ENCODE measurements around the gene FRRS1.
"Not testable (repeated sequence)": the region's sequence is repeated elsewhere in the genome, so short reads cannot be mapped to it uniquely, and the experiment has no call there.

Gene FRRS1

DNA sequence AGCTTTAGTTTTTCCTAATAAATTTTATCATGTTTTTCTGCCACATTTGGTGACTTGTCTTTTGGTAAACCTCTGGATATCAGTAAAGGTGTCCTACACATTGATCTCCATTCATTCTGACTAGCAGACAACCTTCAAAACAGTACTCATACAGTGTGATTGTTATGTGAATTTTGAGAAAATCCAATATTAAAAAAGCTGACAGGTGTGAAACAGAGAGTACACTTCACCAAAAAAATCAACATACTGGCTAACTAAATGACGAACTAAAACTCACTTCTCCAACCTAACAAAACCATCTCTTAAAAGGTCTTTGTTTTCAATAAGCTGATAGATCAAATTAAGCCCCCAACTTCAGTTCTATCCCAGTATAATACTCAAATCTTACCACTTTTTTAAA, 1.5 kb downstream of the FRRS1 start:
- DNase-seq: no peak

DNA sequence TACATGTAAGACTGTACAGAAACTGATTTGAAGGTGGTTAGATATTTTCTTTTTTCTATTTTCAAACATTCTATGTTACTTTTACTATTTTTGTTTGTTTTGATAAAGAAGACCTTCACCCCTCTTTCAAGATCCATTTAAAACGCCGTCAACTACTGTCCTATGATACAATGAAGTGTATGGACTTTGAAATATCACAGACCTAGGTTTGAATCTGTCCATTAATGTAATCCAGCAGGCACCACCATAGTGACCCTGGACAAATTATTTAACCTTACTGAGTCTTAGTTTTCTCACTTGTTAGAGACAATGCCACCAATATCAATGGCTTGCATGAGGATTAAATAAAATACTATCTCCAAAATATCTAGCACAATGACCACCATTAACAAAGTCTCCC, 2.0 kb downstream of the FRRS1 start:
- no peak for DNase-seq

DNA sequence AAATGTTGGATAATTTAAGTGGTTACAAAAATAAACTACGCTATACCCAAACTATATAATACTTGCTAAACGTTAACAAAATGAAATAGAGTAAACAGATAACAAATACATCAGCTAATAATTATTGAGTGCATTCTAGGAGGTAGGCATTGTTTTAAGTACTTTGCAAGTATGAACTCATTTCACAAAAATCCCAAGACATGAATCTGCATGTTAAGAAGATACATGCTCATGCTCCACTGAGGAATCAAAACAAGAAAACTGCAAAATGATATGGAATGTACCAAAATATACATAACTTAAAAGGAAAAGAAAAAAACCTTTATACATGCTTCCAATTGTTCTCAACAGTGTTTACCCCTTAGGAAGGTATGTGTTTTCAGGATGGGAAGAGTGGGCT, 2.5 kb downstream of the FRRS1 start:
- DNase-seq: no peak

DNA sequence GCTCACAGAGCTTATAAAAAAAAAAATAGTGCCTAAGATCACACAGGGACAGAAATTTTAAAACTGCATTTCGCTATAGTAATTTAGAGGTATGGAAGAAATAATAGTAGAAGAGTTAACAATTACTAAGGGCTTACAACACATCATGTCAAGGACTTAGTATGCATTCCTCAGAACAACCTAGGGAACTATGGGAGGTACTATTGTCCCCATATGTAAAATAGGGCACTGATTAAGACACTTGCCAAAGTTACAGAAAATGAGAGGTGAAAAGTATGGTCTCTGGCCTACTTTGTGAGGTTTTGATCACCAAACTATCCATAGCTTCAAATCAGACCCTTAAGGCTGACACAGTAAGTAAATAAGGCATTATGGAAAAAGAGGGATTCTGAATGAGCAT, 4.7 kb downstream of the FRRS1 start:
- no peak for DNase-seq

DNA sequence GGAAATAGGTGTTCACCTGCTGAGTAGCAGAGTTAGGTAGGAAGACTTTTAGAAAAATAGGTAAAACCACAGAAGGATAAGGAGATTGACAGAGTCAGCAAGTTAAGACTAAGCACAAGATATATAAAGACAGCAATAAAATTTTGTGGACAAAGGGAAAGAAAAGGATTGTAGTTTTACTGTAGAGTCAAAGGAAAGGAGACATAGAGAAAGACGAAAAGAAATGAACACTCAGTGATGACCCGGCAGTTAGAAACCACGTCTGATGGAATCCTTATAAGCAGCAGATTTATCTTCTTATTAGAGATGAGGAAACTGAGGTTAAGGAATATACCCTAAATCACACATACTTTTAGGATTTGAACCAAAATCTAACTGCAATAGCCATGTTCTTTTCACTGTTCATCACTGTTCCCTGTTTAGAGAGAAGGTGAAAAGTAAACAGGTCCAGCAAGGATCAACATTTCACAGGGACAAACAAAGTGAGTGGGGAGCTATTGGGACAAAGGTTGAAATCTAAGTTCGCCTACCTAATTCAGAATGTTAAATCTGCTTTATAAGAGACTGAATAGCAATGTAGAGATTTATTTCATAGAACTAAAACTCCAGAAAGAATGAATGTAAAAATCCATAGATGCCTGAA, 6.8 kb downstream of the FRRS1 start:
- no peak for DNase-seq

DNA sequence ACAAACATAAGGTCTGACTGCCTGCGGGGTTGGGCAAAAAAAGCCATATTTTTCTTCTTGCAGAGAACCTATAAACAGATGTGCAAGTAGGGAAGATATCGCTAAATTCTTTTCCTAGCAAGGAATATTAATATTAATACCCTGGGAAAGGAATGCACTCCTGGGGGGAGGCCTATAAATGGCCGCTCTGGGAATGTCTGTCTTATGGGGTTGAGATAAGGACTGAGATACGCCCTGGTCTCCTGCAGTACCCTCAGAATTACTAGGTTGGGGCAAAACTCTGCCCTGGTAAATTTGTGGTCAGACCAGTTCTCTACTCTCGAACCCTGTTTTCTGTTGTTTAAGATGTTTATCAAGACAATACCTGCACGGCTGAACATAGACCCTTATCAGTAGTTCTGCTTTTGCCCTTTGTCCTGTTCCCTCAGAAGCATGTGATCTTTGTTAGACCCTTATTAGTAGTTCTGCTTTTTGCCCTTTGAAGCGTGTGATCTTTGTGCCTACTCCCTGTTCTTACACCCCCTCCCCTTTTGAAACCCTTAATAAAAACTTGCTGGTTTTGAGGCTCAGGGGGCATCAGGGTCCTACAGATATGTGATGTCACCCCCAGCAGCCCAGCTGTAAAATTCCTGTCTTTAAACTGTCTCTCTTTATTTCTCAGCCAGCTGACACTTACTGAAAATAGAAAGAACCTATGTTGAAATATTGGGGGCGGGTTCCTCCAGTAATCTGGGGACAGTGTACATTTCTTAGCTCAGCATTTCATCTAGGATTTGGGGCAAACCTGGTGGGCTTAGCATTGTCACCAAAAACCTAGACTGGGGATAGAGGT, 7.5 kb downstream of the FRRS1 start:
- DNase-seq: not testable (repeated sequence)

DNA sequence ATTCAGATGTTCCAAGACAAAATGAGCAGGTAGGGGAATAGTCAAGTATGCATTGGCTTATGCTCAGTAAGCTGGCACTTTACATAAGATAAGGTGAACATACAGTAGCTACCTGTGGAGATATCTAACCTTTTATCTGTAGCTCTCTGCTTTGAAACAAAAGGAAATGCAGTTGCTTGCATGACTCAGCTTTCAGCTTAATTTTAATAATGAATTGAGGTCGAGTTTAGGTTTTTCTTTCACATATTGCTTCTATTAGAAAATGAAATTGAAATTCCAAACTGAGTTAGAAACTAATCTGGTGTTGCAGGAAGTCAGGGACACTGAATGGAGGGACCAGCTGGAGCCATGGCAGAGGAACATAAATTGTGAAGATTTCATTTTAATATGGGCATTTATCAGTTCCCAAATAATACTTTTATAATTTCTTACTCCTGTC, 8.3 kb downstream of the FRRS1 start:
- DNase-seq: no peak

DNA sequence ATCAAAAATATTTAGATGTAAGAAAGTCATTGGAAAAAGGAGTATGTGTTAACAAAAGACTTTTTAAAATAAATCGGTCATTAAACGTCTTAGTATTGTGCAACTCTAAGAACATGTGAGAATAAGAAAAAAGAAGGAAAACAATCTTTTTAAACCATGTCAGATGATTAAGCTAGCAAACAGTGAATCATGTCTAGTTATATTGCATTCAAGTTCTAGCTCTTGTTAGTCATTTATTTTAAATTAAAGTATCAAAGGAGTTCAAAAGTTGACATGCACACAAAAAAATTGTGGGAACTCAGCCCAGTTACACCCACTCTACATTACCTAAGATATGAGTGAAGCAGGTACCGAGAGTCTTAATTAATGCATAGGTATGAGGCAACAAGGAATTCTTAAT, 9.8 kb downstream of the FRRS1 start:
- no peak for DNase-seq

DNA sequence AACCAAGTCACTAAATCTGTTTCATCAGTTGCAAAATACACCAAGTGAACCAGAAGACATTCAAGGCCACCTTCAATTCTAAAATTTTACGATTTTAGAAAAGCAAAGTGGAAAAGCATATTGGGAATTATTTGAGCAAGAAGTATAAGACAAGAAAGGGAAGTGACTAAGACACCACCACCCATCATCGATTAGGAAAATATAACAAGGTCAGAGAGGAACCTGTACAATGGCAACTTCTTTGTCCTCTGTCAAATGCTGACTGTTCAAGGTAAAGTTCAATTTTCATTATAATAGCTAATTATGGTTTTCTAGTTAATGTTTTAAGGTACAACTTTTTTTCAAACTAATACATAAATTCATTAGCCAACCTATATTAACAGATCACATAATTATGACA, 10.8 kb downstream of the FRRS1 start:
- peak in 1 of 2 experiments; percentile 11 for DNase-seq

DNA sequence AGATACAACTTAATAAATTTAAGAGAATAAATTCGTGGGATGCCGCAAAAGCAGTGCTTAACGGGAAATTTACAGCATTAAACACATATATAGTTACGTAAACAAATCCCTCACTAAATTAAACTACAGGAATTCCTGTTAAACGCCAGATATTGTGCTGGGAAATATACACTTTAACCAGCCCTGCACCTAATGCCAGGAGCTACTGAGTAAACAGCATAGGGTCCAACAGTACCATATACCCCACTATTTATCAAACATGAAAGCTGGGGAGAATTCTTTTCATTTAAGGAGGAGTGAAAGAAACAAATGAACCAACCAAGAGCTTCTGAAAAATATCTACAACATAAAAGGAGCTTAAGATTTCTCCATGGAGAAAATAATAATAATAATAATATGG, 11.7 kb downstream of the FRRS1 start:
- DNase-seq: no peak

DNA sequence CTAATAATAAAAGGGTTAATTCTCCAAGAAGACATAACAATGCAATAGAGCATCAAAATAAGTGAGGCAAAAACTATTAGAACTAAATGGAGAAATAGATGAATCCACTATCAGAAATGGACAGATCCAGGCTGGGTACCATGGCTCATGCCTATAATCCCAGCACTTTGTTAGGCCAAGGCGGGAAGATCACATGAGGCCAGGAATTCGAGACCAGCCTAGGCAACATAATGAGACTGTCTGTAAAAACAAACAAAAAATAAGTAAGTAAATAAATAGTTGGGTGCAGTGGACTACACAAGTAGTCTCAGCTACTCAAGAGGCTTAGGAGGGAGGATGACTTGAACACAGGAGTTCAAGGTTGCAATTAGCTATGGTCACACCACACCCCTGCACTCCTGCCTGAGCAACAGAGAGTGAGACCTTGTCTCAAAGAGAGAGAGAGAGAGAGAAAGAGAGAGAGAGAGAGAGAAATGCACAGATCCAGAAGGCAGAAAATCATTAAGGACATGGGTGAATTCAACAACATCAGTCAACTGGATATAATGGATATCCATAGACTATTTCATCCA, 12.3 kb downstream of the FRRS1 start:
- no peak for DNase-seq

DNA sequence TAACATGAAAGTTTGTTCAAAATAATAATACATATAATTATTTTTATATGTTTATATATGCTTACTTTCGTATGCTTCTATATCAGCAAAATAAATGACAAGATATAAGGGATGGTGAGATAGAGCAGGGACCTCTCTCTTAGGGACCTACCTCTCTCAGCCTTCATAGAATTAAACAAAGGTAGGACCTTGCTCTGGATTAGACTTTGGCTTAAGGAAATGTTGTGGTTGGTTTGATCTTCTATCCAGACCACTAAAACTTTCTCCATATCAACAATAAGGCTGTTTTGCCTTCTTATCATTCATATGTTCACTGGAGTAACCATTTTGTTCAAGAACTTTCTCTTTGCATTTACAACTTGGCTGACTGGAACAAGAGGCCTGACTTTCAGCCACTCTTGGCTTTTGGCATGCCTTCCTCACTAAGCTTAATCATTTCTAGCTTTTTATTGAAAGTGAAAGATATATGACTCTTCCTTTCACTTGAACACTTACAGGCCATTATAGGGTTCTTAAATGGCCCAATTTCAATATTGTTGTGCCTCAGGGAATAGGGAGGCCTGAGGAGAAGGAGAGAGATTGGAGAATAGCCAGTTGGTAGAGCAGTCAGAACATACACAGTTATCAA, 14.4 kb downstream of the FRRS1 start:
- no peak for DNase-seq

DNA sequence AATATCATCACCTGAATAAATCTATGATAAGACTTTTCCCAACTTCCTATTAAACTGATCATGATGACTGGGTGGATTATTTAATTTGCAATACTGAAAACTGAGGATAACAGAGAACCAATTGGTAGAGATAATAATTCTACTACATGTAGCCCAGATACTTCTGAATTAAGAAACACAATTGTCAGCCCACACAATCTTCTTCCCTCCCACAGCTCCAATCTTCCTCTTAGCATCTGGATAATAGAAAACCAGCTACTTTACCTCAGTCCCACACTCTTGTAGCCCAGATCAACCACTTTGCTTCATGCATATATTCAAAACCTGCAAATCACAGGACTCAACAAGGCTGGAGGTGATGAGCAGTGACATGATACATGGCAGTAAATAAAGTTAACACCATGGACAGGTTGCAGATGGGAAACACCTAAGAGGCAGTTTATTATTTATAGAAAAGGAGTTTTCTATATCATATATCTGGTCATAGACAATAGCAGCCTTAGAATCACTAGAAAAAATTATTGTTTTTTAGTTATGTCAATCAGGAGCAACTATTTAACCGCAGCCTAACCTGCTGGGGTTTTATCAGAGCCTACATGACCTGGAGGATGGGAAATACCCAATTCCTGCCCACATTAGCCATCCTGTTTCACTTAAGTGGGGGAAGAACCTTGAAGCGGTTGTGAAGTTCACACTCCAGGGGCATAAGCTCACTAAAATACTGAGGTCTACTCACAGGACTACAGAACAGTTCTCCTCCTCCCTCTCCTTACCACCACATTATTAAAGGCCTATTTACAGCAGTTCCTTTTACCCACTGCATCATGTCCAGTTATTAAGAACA, 16.7 kb downstream of the FRRS1 start:
- DNase-seq: no peak

DNA sequence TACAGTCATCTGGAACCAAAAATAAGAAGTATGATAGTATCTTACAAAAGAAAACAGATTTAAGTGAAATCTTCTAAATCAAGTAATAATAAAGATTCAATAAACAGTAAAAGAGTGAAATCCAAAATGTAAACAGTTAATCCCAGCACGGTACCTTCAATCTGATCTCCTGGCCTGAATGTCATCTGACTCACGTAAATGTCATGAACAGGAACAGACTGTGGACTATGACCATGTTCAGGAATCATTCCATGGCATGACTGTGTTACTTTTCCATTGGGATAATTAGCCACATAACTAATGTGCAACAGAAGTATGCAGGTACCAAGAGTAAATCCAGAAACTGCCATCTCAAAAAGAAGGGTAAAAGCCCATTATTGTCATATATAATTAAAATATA, 18.0 kb downstream of the FRRS1 start:
- DNase-seq: no peak

DNA sequence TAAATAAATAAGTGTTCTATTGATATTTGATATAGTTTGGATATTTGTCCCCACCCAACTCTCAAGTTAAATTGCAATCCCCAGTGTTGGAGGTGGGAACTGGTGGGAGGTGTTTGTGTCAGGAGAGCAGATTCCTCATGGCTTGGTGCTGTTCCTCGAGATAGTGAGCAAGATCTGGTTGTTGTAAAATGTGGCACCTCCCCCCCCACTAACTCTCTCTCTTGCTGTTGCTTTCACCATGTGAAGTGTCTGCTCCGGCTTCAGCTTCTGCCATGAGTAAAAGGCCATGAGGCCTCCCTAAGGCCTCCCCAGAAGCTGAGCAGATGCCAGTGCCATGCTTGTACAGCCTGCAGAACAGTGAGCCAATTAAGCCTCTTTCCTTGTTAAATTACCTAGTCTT, 20.8 kb downstream of the FRRS1 start:
- DNase-seq: no peak

DNA sequence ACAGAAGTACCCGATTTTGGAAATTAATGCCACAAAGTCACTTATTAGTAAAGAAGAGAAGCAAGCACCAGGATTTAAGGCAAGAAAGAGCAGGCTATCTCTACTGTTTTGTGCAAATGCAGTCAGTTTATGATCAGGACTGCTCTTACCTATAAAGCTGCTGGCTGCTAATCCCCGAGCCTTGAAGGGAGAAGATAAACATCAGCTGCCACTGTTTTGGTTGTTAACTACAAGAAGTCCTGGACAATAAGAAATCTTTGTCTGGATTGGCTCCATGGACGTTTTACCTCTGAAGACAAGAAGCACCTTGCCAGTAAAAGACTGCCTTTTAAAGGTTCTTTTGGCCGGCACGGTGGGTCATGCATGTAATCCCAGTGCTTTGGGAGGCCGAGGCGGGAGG, 21.4 kb downstream of the FRRS1 start:
- DNase-seq: no peak

DNA sequence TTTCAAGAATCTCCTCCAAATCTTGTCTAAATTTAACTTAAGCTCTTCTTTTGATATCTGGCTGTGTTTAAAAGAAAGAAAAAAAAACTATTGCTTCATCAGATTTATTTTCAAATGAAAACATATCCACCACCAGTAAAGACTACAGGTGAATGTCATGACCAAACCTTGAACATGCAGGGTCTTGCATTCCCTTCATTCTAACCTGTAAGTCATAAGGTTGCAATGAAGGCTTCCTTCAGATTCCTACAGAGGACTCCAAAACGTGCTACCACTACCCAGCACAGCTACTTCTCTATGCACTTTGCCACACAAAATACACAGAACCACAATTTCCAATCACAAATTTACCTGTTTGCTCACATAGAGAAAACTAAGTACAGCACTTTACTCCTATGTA, 26.3 kb downstream of the FRRS1 start:
- DNase-seq: no peak

DNA sequence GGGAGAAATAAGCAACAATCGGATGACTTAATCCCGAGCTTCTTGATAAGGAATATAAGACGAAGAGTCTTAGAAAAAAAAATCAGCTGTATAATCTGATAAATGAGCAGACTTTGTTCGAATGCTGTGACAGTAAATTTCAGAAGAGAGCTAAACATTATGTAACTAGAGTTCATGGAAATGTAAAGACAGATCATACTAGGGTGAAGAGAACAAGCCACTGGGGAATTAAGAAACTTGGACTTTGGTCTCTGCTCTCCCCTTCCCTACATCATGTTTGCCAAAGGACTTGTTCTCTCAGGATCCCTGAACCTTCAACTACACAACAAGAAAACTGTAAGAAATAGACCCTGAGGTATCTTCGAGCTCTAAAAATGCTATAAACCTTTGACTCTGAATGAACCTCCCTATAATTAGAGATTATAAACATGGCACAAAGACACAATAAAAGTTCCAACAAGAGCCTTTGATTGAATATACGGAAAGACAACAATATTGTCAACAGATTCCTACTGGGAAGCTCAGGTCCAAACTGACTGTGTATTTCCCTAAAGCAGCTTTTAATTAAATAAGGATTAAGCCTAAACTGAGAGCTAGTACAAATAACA, 27.5 kb downstream of the FRRS1 start:
- no peak for DNase-seq

DNA sequence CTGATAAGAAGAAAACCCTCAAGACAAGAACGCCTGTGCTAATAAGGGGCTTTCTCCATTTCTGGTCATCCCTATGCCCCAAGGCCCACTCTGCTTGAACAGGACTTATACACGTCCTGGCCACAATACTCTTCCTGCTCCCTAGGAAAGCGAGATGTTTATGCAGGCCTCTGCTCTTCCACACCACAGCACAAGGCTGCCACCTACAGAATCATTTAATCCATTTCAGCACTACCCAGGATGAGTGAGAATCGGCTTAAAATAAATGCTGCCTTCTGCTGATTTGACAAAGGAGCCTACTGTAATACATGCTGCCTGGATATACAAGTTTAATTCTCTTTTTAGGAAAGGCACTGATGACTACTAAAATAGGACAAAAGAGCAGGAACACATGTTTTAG, 29.4 kb downstream of the FRRS1 start:
- DNase-seq: peak; percentile 11 to 33

DNA sequence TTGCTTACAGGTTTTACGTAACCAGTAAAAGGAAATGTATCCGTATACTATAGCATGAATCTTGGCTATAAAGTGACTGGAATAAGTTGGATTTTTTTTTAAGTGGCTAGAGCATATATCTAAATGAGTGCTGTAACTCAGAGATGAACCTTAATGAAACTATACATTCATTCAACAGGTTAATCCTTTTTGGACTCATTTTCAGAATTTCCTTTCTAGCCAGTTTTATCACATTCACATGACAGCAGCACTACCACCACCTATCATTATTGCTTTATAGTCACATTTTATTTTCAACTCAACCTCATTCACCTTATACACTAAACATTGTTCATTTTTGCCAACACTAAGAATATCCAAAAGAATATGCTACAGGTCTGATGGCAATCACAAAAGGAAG, 30.6 kb downstream of the FRRS1 start:
- DNase-seq: no peak

DNA sequence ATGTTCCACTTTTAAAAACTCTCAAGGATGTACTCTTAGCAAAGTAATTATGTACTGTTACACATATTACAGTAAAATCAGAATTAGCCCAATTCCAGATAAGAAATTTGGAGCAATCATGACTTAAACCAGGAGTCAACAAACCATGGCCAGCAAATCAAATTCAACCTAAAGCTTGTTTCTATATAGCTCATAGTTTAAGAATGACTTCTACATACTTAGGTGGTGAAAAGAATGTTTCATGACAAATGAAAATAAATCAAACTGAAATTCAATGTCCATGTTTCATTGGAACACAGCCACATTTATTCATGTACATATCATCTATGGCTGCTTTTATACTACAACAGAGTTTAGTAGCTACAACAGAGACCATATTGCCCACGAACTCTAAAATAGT, 35.1 kb downstream of the FRRS1 start:
- DNase-seq: no peak

DNA sequence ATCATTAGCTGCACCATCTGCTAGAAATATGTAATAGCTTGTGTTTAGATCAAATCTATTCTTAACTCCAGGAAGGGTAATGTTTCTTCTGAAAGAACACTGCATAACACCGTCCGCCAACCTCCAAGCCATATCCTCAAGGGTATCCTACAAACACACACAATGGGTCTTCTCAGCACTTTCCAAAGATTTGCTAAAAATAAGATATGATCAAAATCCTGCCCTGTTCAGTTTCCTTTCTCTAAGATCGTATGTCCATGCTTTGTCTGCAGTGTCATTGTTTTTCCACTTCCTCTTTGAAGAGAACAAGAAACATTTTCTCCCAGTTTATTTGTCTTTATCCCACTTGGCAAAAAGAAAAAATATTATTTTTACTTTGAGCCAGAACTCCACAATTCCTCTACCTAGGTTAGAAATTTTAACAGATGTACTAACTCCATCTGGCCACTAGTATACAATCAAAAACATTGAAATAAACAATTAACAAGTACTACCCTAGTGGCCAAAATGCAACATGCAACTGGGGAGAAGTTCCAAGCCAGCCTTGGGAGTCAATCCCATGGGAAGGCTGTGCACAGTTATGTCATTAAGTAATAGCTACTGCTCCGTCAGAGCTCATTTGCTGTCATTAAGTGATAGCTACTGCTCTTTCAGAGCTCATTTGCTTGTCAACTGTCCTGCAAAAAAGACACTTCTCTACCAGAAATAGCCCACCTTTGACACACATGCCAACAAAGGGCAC, 37.8 kb downstream of the FRRS1 start:
- peak in 1 of 2 experiments; percentile 16 for DNase-seq
